CD4-positive, alpha-beta T cell treated with Interferon gamma for 1 hour (primary cell): ENCODE results near the gene TBCCD1.

Experiments used
- DNase-seq: peaks from one replicate; pipeline ENCODE4 v3.0.0-alpha.2; 2020

The TBCCD1 gene, protein sequence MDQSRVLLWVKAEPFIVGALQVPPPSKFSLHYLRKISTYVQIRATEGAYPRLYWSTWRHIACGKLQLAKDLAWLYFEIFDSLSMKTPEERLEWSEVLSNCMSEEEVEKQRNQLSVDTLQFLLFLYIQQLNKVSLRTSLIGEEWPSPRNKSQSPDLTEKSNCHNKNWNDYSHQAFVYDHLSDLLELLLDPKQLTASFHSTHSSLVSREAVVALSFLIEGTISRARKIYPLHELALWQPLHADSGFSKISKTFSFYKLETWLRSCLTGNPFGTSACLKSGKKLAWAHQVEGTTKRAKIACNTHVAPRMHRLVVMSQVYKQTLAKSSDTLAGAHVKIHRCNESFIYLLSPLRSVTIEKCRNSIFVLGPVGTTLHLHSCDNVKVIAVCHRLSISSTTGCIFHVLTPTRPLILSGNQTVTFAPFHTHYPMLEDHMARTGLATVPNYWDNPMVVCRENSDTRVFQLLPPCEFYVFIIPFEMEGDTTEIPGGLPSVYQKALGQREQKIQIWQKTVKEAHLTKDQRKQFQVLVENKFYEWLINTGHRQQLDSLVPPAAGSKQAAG

DNA sequence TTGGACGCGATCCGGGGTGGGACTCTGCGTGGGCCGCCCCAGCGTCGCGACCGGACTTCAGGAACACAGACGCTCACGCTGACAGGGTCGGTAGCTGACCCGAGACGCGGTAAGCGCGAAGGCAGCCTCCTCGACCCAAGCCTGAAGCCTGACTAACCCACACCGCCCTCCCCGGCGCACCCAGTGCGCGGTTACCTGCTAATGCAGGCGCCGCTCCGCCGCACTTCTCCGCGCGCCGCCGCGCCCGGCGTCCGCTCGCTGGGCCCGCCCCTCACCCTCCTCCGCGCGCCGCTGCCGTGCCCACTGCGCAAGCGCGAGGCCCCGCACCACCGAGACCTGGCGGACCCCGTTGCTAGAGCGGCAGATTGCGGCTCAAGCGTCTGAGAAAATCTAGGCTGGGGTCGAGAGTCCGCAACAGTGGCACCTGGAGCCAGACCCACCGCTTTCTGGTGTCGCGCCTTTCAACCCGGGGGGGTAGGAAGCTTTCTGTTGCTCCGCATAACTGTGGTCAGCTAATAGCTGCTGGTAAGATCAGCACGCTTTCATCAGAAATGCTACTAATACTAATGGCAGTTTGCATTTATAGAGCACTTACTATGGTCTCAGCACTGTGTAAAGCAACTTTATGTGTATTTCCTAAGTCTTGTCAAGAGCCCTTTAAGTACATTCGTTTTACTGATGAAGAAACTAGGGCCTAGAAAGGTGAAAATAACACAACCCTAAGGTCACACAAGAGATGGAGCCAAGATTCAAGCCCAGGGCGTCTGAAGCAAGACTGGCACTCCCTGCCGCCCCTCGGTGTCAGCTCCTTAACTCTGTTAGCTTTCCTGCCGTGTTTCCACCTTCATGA, at the start of gene TBCCD1:
TBCCD1 (minus strand) TSS at position 268 of the 850 bp plus-strand sequence. CDS start 3,010 bp downstream, outside the sequence.
- peak; percentile 92 for DNase-seq

DNA sequence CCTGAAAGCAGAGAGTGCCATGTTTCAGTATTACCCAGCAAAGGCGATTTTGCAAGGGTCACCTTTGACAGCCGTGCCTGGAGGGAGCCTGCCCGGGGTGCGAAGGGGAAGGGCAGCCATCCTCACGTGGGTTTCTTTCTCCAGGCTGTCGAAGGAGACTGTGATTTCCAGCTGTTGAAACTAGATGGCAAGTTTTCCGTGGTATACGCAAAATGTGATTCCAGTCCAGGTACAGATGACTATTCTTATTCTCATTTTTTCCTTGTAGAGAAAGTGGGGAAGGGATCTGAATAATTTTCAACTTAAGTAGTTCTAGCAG, 49.1 kb upstream of the TBCCD1 start:
- DNase-seq = no peak

DNA sequence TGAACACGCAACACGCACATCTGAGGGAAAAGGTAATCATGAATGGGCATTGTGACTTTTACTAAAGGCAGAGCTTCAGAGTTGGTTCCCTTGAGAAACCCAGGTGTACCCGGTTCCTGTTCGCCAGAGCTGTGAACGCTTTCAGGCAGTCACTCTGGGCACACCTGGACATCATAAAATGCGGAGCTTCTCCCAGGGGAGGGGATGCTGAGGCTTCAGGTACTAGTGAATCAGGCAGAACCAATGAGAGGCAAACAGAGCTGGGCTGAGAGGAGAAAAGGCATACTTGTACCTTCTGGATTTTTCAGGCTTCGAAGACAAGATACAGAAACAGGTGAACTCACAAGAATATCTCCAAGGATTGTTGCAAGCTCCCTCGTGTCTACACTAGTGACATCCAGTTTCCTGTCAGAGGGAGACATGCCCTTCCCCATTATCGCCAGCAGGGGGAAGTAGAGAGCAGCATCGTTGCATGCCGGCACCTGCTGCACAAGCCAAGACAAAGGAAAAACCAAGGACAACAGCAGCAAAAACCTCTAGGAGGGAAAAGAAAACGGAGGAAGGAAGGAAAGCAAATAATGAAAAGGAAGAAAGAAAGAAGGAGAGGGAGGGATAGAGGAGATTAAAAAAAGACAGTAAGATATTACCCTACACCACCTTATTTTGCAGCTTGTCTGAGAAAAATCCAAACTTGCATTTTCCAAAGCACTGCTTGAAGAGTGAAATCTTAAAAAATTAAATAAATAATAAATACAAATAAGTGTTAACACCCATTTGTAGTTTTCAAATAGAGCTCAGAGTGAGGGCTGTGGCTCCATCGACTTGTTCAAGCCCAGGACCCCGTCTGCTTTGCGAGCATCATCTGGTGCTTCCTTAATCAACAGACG, 47.7 kb upstream of the TBCCD1 start:
- DNase-seq = peak; percentile 58

DNA sequence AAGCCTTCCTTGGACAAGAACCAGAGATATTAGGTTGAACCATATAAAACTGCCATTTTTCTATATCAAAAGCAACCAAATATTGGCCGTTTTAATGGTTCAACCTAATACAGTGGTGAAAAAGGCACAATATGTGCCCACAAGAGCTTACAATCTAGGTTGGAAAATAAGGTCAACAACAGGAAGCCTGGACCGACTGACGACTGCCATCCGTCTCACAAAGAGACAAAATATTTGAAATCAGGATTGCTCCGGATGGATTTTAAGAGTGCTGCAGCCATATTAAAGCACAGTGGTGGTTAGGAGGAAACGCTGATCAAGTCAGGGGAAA, 47.1 kb upstream of the TBCCD1 start:
- DNase-seq = no peak

DNA sequence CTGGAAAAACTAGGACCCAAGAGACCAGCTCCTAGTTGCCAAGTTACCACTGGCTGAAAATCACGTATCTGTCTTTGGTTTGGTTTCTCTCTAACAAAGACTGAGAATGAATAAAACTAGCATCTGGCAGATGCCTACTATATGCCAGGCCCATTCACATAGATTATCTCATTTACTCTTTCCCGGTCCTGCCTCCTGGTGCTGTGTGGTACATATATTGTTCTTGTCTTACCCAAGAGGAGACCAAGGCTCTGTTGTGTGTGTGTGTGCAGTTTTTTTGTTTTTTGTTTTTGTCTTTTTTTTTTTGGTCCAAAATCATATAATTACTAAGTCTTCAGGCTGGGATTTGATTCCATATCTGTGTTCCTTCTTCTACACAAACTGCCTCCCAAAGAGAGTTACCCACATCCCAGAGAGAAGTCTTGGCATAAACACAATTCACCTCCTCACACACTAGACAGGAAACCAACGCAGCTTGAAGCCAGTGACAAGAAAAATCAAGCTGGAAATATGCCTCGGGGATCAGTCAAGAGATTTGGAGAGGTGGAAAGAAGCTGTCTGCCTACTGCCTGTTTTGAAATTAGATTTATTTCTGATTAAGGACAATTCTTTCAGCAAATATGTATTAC, 46.6 kb upstream of the TBCCD1 start:
- DNase-seq = no peak

DNA sequence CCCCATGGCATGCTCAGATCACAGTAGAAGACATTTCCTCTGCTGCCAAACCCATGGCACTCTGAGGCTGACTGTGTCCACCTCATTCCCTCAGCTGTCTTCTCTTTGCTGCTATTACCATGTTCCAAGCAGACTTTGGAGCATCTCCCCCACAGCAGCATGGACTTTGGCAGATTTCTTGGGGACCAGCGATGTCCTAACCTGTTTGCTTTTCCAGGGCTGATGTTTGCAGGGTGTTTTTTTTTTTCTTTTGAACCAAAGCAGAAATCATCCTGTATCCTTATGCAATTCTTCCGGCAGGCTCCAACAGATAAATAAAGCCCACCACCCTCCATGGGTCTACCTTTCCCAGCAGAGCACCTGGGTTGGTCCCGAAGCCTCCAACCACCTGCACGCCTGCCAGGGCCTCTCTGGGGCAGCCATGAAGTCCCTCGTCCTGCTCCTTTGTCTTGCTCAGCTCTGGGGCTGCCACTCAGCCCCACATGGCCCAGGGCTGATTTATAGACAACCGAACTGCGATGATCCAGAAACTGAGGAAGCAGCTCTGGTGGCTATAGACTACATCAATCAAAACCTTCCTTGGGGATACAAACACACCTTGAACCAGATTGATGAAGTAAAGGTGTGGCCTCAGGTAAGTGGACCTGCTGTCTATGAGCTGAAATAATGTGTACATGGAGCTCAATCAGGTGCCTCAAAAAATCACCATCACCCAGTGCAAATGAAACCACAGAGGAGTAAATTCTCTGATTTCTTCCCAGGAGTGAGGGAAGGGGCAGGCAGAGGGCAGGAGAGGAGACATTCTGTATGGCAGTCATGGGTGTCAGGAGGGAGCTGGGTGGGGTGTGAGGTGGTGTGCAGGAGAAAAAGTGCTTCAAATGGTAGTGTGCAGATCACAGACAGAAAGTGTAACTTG, 45.8 kb upstream of the TBCCD1 start, which contains the start of gene AHSG:
AHSG (plus strand) TSS at position 340 of the 916 bp plus-strand sequence; CDS start at position 422, 82 bp downstream.
- no peak for DNase-seq

DNA sequence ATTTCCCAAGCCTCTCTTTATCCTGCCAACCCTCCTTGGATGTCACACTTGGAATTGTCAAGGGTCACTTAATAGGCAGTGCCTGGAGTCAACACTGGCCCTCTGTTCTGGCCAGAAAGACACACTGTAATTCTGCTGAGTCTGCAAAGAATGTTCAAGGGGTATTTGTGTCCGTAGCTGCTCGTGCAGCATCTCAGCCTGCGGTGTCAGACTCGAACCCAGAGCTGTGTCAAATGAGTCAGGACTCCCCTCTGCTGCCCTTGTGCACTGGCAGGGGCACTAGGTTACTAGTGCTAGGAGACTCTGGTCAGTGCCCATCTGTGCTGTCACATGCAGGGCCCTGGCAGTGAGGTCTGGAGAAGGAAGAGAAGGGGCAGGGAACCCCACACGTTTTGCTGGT, 44.9 kb upstream of the TBCCD1 start:
- no peak for DNase-seq

DNA sequence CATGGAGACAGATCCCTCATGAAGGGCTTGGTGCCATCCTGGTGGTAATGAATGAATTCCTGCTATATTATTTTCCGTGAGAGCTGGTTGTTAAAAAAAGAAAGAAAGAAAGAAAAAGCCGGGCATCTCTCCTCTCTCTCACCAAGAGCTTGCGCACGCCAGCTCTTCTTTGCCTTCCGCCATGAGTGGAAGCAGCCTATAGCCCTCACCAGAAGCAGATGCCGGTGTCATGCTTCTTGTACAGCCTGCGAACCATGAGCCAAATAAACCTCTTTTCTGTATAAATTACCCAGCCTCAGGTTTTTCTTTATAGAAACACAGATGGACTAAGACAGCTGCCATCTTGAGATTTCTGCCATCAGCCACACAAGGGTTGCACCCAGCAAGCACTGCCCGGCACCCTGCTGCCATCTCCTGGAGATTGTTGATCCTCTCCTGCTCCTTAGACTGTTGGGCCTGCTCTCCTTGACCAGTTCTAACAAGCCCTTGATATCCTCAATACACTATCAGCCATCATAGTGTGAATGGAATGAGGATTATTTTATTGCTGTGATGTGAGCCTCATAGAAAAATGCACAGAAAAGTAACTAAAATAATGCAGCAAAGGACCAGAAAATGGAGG, 42.2 kb upstream of the TBCCD1 start:
- no peak for DNase-seq

DNA sequence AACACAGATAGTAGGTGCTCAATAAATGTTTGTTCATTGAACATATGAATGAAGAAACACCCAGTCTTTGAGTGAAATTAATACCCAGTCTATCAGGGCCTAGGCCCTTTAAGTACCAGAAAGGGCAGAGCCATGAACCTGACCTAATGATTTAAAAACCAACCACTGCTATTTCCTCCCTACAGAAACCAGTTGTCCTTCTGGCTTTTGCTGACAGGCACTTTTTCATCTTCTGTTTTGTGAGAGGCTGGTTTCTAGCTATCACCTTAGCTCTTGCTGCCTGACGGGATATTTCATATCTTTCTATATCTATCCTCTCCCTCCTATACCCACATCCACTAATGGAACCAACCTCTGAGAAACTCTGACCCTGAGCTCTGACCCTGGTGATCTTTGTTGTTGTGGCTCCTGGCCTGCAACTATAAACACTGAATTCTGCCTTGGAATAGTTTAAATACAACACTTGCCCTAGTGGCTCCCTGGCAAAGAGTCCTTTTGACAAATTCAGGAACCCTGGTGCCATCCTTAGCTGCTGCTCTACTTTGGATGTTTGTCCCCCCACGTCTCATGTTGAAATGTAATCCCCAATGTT, 41.6 kb upstream of the TBCCD1 start:
- no peak for DNase-seq

DNA sequence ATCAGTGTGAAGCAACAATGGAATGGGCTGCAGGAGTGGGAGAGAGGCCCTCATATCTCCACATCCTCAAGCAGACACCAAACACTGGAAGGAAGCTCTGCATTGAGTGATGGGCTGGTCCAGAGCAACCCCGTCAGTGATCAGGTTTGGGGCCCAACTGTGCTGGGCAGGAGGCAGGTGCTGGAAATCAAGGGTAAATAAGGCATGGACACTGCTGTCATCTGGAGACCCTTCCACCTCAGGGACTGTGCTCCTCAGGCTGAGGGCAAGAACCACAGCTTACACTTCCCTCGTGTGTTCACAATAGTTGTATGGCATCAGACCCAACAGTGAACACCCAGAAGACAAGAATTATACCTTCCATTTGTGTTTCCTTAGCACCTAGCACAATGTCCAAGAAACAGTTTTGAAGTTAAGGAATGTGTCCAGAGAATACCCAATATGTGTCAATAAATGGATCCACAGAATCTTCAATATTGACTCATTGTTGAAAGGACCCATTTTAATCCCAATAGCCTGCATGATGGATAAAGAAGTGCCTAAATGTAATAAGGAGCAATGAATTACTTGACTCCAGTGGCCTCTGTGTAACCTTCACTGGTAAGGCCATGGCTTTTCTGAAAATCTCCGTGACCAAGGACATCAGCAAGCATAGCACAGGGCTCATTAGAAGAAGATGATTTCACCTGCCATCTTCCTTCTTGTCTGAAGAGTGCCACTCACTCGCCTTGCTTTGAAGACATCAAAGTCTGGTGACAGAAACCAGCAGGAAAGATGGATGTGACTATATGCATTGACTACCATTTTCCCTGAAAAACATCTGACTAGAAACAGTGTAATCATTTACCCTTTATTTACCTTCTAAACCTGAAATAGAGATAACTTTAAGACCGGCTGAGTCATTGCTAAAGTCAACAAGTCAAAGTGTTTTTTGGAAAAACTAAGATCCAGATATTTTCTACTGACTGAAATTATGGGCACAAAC, 38.7 kb upstream of the TBCCD1 start:
- DNase-seq = no peak

DNA sequence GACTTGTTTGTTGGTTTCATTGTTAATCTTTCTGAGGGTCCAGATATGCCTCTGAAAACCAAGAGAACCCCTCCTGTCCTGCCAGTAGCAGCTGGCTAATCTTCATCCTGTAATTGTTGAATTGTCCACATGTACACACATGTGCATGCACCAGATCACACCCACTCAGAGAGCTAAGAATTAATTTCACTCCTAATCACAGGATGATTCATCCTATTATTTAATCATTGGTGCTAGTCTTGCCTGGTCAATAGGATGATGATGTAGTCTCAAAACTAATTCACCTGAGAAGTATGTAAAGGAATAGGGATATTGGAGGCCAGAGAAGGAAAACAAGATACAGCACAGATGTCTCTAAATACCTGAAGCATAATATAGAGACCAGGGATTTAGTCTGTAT, 37.9 kb upstream of the TBCCD1 start:
- DNase-seq = no peak

DNA sequence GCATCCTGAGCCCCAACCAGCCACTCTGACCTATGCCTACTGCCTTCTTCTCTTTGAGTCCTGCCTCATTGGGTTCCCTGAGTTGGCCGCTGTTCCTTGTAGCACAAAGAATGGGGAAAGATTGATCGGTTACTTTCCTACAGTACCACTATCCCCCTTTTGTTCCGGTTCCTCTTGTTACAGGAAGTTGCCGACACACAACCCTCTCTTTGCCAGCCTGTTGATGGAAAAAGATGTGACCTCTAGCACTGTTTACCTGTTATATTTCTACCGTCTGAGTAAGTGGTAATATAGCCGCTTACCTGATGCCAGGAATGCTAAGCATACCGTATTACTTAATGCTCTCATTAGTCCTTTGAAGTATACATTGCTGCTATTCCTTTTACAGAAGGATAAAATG, 36.0 kb upstream of the TBCCD1 start:
- DNase-seq = no peak

DNA sequence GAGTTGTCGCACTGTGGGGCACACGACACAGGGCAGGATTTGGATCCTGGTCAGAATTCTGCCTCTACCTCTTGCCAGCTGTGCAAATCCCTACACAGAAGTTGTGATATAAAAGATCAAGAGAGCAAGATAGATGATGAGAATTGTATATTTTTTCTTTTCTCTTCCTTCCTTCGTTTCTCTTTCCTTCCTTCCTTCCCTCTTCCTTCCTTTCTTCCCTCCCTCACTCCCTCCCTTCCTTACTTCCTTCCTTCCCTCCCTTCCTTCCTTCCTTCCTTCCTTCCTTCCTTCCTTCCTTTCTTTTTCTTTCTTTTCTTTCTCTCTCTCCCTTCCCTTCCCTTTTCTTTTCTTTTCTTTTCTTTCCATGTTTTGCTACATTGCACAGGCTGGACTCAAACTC, 33.8 kb upstream of the TBCCD1 start:
- no peak for DNase-seq

DNA sequence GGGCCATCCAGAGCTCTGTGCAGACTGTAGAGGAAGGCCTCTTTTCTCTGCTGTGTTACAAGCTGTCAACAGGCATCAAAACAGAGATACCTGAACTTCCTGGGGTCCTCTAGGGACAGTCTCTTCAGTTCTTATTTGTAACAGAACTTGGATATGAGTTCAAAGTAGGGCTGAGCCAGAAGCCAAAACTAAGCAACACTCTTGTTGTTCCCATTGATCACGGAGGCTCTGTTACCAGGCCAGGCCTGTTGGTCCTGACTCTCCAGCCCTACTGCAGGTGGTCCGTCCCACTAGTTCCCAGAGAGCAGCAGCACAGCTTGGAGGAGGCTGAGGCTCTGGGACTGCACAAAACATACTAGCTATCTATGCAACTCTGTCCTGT, 32.6 kb upstream of the TBCCD1 start:
- no peak for DNase-seq

DNA sequence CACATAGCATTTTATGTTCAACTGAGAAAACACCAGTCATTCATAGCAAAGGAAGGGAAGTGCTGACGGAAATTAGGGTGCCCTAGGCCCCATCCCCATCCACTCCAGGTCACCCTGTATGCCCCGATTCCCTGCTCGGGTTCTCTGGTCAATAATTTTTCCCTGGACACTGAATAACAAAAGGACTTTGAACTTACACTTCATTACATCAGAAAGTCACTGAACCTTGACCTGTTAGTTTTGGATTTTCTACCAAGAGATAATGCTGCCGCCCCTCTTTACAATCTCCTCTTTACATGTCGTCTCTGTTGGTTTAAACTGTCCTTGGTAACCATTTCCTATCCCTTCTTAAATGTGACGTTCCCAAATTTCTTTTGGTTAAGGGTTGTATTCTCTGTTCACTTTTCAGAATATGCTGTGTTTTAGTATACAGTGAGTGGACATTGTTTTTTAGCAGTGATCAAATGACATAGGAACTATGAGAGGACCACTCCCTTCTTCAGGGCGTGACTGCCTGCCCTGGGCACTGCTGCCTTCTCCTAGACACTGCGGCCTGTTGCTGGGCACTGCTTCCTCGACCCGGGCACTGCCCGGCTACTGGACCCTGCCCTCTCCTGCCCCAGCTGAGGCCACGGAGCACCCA, 32.1 kb upstream of the TBCCD1 start:
- DNase-seq = no peak

DNA sequence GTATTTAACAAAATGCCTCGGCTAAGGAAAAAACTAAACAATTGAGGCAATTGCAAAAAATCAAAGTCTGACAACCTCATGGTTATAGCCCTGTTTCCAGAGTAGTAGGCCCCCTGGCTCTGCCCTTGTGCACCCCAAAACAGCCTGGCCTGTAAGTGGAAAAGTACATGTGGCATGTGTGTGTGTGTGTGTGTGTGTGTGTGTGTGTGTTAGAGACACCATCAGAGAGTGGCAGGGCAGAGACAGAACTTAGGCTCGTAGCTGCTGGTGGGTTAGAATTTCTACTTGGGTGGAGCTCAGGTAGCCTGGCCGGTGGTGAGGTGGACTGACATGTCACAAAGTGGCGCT, 31.6 kb upstream of the TBCCD1 start:
- DNase-seq = no peak

DNA sequence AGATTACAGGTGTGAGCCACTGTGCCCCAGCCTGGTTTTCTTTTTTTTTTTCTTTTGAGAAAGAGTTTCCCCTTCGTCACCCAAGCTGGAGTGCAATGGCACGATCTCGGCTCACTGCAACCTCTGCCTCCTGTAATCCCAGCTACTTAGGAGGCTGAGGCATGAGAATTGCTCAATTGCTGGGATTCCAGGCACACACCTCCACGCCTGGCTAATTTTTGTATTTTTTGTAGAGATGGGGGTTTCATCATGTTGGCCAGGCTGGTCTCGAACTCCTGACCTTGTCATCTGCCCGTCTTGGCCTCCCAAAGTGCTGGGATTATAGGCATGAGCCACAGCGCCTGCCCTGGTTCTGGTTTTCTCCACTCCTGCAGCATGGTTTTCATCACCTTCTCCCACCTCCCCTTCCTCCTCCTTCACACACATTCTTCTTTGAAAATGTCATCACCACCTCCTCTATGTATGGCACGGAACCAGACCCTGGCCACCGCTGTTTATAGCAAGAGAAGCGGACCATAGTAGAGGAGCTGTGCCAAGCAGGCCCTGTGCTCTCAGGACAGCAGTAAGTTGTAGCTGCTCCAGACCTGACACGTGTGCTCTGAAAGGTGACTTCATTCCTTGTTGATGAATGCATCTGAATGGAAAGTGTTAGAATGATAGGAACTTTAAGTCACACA, 31.1 kb upstream of the TBCCD1 start:
- no peak for DNase-seq
